Tibial nerve (tissue), 4 donors: ENCODE measurements around the gene IL31RA. TPM values are rescaled to one million over a fixed set of nuclear protein-coding genes. Genes with fewer than 3 reads are reported as not detected.

Experiments
- DNase-seq, 2 donors: peaks; one replicate each; pipeline ENCODE4 v3.0.0-alpha.2; 2019; ENCODE audit warnings: low spot score in 2 of 2
- H3K27ac ChIP-seq, 4 donors: fragments of 200-600 bp; sonication (generic) in 3 of 4; one replicate each; pipeline ENCODE4 v1.5.1; 2017 to 2019; ENCODE audit warnings: mild to moderate bottlenecking in 1 of 4
- H3K27me3 ChIP-seq, 2 donors: fragments of 200-600 bp; sonication (generic) in 1 of 2; one replicate each; pipeline versions ENCODE4 v1.5.1 to v1.6.0; 2017 to 2019
- H3K36me3 ChIP-seq, 3 donors: fragments of 200-600 bp; sonication (generic); one replicate each; pipeline ENCODE4 v1.5.1; 2018 to 2019
- H3K4me1 ChIP-seq, 4 donors: fragments of 200-600 bp; sonication (generic) in 3 of 4; one replicate each; pipeline ENCODE4 v1.5.1; 2017 to 2019
- H3K4me3 ChIP-seq, 4 donors: fragments of 200-600 bp; sonication (generic) in 3 of 4; one replicate each; pipeline ENCODE4 v1.5.1; 2017 to 2019; ENCODE audit warnings: mild to moderate bottlenecking in 1 of 4, moderate library complexity in 1 of 4
- H3K9me3 ChIP-seq, 4 donors: fragments of 200-600 bp; sonication (generic) in 3 of 4; one replicate each; pipeline ENCODE4 v1.5.1; 2017 to 2019
- CTCF ChIP-seq, 5 experiments: fragments of 200-600 bp in 3 of 5; fragments of 450-650 bp in 2 of 5; sonication (generic) in 3 of 5; IDR thresholded peaks; one replicate each; pipeline ENCODE4 v1.5.1; 2016 to 2019; ENCODE audit warnings: antibody characterized with exemption in 5 of 5, mild to moderate bottlenecking in 3 of 5, moderate library complexity in 2 of 5
- EP300 ChIP-seq, 2 donors: sonication (generic); formaldehyde crosslinking; IDR thresholded peaks; one replicate each; pipeline ENCODE4 v1.6.1; 2017; ENCODE audit warnings: antibody characterized with exemption in 2 of 2, mild to moderate bottlenecking in 1 of 2
- POLR2A ChIP-seq, 2 donors: fragments of 450-650 bp; IDR thresholded peaks; one replicate each; pipeline ENCODE4 v1.6.1; 2017; ENCODE audit warnings: antibody characterized with exemption in 2 of 2, mild to moderate bottlenecking in 2 of 2, moderate library complexity in 2 of 2
- WGBS, 2 donors: methylation state at CpG; one replicate each; pipeline ENCODE4 v1.1.5; 2018; 5-methylcytosine and 5-hydroxymethylcytosine counted together
- total RNA-seq, 4 donors: library from RNA; depleted of rRNA; stranded (reverse); fragments of >200 nt; gene quantifications; one replicate each; pipeline ENCODE4 v1.1.0, GENCODE V29; 2016

Gene IL31RA
- total RNA-seq, 4 donors from 2014 or later = 0.60 TPM; not detected in 3

- Histone ChIP-seq H3K9me3 (no peaks in the 10 kb centered on the region), H3K4me1 (peaks cover 0 to 9% (median 2%) of the 10 kb centered on the region in 4 donors), H3K27me3 (no peaks in the 10 kb centered on the region), H3K36me3 (no peaks in the 10 kb centered on the region), H3K27ac (no peak overlapping the region), H3K4me3 (no peak overlapping the region)
- no peak for TF ChIP-seq POLR2A (IDR thresholded peaks at IDR 0.05)
- TF ChIP-seq CTCF (IDR thresholded peaks at IDR 0.05) = no peak
- TF ChIP-seq EP300 (IDR thresholded peaks at IDR 0.05) = no peak
- no peak for DNase-seq
- WGBS, 2 donors = 66 to 71% methylated on average over 2 of the region's 2 CpGs
Observed at GRCh38 chr5:55858104-55858503, 6.9 kb downstream of the IL31RA start.

DNA sequence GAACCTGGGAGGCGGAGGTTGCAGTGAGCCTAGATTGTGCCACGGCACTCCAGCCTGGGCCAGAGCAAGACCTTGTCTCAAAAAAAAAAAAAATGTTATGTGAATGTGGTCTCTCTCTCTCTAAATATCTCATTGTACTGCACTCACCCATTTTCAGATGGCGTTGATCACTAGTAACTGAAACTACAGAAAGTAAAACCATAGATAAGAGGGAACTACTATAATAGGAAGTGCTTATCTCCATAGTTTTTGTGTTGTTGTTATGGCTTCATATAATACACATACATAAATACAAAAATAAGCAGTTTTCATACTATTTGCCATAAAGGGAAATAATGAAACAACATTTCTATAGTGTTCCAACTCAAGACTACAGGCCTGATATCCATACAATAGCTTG lies 9.1 kb downstream of the IL31RA start:
- WGBS, 2 donors = 52 to 89% methylated on average over 3 of the region's 3 CpGs
- no peak overlapping the region for H3K4me3 ChIP-seq
- no peaks in the 10 kb centered on the region for H3K36me3 ChIP-seq
- no peaks in the 10 kb centered on the region for H3K4me1 ChIP-seq
- TF ChIP-seq CTCF (IDR thresholded peaks at IDR 0.05) (no peak), POLR2A (IDR thresholded peaks at IDR 0.05) (no peak), EP300 (IDR thresholded peaks at IDR 0.05) (no peak)
- no peaks in the 10 kb centered on the region for H3K9me3 ChIP-seq
- no peaks in the 10 kb centered on the region for H3K27me3 ChIP-seq
- H3K27ac ChIP-seq = no peak overlapping the region
- no peak for DNase-seq

DNA sequence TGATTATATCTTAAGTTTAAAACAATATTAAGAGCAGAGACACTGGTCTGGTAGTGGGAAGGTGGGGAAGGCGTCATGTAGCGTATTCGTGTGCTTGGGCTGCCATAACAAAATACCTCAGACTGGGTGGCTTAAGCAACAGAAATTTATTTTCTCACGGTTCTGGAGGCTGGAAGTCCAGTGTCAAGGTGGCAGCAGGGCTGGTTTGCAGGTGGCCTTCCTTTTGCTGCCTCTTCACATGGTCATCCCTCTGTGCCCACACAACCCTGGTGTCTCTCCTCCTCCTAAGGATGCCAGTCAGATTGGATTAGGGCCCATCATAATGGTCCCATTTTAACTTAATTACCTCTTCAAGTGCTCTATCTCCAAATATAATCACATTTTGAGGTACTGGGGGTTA lies 9.6 kb downstream of the IL31RA start:
- no peaks in the 10 kb centered on the region for H3K9me3 ChIP-seq
- no peaks in the 10 kb centered on the region for H3K36me3 ChIP-seq
- no peaks in the 10 kb centered on the region for H3K27me3 ChIP-seq
- H3K4me1 ChIP-seq = no peaks in the 10 kb centered on the region
- no peak overlapping the region for H3K4me3 ChIP-seq
- 69 to 96% methylated on average over 4 of the region's 4 CpGs for whole genome bisulfite sequencing, 2 donors
- TF ChIP-seq POLR2A (IDR thresholded peaks at IDR 0.05) = no peak
- no peak for TF ChIP-seq CTCF (IDR thresholded peaks at IDR 0.05)
- TF ChIP-seq EP300 (IDR thresholded peaks at IDR 0.05) = no peak
- no peak for DNase-seq
- no peak overlapping the region for H3K27ac ChIP-seq

DNA sequence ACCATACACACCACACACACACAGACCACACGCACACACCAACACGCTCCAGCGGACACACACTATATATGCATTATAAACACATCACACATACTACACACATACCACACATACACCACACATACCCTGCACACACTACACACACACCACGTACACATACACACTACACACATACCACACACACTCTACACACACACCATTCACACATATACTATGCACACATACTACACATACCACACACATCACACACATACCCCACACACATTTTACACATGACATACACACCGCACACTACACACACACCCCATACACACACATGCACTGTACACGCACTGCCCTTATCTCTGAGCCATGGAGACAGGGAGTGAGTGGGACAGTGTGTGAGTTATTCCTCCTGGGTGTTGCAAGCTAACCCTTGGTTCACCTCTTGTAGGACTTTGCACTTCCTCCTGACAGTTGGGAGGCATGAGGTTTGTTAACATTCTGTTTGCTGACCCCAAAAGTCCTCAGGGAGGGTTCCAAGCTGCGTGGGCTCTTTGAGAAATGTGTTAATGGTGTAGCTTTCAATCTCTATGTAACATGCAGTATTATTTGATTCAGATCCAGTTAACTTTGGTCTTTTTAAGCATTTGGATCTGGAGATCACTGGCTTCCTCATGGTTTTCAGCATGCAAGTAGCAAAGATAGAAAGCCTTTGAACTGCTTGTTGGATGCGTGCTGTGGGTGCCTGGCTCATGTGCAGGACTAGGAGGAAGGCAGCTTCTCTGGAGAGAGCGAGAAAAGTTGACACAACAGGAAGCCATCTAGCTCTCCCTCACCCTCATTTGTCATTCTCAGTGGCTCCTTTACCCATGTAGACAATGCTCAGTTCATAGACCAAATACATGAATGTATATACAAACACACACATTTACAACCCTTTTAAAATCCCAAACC lies 13.7 kb downstream of the IL31RA start:
- TF ChIP-seq EP300 (IDR thresholded peaks at IDR 0.05) = no peak
- no peak for TF ChIP-seq CTCF (IDR thresholded peaks at IDR 0.05)
- TF ChIP-seq POLR2A (IDR thresholded peaks at IDR 0.05) = no peak
- no peak overlapping the region for H3K4me3 ChIP-seq
- DNase-seq = no peak

DNA sequence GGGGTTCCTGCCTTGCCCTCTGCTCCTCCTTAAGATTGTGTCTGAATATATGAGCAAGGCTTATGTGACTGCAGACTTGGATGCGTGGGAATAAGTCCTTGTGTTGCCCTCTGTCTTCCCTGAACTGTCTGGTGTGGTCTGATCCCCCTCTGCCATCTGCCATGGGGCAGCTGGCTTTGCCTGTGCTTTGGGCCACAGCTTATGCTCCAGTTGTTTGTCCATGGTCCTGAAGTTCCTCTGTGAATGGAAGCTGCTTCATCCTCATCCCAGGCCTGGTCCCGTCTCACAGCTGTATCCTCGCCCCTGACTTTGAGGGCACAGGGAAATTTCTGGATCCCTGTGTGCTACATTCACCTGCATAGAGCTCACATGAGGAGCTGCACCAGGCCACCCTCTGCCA lies 14.7 kb downstream of the IL31RA start:
- DNase-seq = no peak
- no peak overlapping the region for H3K27ac ChIP-seq
- WGBS, 2 donors = 87 to 100% methylated on average over 3 of the region's 3 CpGs
- no peaks in the 10 kb centered on the region for H3K36me3 ChIP-seq
- no peaks in the 10 kb centered on the region for H3K27me3 ChIP-seq
- no peaks in the 10 kb centered on the region for H3K9me3 ChIP-seq
- TF ChIP-seq CTCF (IDR thresholded peaks at IDR 0.05) = no peak
- no peak for TF ChIP-seq EP300 (IDR thresholded peaks at IDR 0.05)
- no peak for TF ChIP-seq POLR2A (IDR thresholded peaks at IDR 0.05)
- H3K4me3 ChIP-seq = no peak overlapping the region
- peaks cover 0 to 15% (median 0%) of the 10 kb centered on the region in 4 donors for H3K4me1 ChIP-seq

More for the DNA sequence above, 13.7 kb downstream of the IL31RA start:
- H3K27me3 ChIP-seq = no peaks in the 10 kb centered on the region
- WGBS, 2 donors = 78 to 82% methylated on average over 9 of the region's 9 CpGs
- H3K9me3 ChIP-seq = no peaks in the 10 kb centered on the region
- H3K36me3 ChIP-seq = no peaks in the 10 kb centered on the region
- no peak overlapping the region for H3K27ac ChIP-seq
- H3K4me1 ChIP-seq = peaks cover 0 to 15% (median 0%) of the 10 kb centered on the region in 4 donors
